ENCODE data around the gene GP9.
A peak's percentile ranks its signal among the peaks of the same experiment; 100 is the strongest.

Gene GP9

DNA sequence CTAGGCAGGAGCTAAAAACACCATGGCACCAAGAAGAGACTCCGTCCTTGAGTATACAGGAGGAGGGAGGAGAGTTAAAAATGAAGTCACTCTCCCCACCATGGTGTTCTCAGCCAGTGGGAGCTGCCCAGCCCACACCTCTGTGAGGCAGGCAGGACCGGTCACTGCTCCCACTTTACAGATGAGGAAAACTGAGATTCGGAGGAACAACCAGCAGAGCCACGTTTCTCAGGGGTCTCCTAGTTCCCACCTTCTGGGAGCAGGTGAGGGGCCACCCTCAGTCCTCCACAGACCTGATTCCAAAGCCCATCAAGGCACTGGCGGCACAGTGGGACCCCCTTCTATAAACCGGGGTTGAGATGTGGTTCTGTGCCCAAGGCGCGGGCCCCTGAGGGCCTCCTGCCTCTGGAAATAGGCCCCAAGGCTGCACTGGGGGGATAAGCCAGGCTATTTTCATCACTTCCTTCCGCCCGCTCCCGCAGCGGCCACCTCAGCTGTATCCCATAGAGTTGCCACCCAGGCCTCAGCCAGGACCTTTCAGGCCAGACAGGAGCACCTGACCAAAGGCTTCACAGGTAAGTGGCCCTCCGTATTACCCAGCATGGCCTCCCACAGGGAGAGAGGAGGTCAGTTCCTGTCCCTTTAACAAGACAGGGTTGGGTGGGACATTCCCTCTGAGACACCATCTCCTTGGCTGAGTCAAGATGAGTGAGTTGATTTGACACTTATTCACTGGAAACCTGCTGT, at the start of gene GP9:
Gene GP9, plus strand, starts transcription at position 504 of the 747 bp plus-strand sequence. CDS start 961 bp downstream, outside the sequence.
- DNase-seq = no peak

DNA sequence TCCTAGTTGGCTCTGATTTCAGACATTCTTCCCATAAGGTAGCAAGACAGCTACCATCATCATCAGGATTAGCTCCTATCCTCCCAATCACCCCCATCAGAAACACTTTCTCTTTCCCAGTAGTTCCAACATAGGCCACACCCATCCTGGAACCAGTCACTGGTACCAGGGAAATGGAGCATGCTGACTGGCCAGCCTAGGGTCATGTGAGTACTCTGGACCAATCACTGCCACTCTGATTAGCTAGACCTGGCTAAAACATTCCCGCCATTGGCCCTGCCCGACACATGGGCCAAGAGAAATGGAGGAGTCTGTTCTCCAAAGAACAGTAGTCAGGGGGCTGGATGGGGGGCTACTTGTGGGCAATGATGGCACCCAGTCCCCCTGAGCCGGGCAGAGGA, 47.1 kb upstream of the GP9 start:
- no peak for DNase-seq

DNA sequence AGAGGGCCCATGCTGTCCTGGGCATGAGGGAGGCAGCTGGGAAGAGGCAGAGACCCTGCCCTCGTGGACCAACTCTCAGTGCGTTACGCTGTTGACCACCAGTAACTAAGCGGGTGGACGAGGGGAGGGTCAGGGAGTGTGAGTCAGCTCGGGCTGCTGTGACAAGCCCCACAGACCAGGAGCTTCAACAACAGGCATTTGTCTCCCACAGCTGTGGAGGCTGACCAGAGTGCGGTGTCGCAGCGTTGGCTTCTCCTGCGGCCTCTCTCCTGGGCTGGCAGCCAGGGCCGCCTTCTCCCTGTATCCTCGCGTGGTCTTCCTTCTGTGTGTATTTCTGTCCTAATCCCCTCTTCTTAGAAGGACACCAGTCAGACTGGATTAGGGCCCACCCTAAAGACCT, 46.4 kb upstream of the GP9 start:
- no peak for DNase-seq

DNA sequence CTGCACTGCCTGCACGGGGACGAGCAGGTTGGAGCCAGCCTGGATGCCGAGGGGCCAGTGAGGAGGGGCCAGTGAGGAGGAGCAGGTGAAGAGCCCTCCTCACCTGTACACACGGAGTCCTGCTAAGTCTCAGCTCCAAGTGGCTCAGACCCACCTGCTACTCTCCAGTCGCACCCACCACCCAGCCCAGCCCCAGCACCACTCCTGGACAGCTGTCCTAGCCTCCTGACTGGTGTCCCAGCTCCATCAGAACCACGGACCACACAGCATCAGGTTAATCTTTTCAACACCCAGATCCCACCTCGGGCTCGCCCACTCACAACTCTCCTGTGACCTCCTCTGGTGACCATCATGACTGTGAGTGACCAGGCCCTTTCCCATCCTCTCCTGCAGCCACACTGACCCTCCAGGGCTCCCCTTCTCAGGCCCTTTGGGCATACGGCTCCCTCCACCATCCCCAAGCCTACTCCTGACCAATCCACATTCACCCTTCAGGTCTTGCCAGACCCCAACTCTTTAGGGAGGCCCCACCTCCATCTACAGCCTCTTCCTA, 45.7 kb upstream of the GP9 start:
- DNase-seq = no peak

DNA sequence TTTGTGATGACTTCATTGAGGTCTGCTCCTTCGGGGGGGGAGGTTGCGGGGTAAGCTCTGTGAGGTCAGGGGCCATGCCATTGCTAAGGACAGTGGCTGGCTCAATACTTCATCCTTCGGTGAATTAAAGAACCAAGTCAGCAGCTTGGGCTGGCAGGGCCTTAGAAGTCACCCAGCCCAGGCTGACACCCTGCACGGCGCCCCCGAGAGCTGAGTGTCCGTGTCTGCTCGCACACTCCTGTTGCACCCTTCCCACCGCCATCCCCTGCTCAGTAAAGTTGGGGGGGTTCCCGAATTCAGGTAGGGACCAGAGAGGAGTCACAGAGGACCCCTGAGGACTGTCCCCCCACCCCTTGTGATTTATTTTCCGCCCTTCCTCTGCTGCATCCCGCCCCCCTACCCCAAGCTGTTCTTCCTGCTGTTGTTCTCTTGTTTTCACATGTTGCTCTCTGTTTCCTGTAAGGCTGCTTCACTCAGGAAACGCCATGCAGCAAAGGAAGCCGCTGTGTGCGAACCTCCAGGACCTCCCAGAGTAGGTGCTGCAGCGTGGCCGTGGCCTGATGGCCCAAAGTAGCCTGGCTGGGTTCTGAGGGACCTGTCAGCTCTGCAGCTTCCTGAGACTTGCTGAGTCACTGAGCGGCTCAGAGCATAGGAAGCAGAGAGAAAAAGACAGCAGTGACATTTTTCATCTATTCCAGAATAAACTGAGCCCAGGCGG, 45.0 kb upstream of the GP9 start:
- no peak for DNase-seq

DNA sequence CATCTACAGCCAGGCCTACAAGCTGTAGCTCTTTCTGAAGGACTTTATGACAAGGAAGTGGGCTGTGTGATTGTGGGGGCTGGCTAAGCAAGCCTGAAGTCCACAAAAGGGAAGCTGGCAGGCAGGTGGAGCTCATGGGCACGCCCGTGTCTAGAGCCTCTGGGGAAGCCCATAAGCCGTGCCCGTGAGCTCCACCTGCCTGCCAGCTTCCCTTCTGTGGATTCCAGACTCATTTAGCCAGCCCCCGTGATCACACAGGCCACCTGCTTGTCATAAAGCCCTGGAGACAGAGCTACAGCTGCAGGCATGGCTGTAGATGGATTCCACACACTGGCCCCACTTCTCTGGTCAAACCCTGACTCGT, 44.2 kb upstream of the GP9 start:
- peak; percentile 84 for DNase-seq

DNA sequence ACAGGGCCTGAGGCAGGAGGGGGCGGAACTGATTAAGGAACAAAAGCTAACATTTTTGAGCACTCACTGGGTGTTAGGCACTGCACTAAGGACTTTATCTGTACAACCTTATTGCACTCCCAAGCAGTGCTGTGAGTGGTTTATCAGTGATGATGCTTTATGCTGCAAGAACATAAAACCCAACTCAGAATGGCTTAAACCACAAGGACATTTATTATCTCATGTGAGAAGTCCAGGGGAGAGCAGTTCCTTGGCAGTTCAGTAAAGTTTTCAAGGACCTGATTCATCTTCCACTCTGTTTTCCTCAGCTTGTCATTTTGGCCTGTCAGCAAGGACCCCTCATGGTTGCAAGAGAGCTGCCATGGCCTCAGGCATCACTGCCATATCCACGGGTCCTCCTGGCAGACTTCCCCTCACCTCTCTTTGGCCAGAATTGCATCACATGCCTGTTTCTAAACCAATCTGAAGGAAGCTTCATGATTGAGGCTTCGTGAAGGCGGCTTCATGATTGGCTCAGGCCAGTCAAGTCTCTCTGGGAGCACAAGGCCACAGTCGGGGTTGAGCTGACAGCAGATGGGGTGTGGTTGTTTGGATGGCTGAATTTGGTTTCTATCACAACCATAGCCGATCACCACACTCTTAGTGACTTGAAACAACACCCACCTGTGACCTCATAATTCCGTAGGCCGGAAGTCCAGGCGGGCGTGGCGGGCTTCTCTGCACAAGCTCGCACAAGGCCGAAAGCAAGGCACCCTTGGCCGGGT, 43.7 kb upstream of the GP9 start:
- no peak for DNase-seq

DNA sequence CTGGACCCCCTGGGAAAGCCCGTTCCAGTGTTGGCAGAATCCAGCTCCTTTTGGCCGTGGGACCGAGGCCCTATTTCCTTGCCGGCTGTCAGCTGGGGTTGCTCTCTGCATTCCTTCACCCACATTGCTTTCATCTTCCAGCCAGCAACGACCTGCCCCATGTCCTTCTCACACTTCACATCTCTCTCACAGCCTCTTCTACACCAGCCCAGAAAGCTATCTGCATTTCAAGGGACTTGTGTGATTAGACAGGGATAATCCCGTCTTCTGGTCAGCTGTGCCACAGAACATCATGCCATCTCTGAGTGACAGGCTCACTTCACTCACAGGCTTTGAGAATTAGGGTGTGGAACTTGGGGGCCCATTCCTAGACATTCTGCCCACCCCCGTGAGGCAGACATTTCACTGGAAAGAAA, 43.1 kb upstream of the GP9 start:
- no peak for DNase-seq

DNA sequence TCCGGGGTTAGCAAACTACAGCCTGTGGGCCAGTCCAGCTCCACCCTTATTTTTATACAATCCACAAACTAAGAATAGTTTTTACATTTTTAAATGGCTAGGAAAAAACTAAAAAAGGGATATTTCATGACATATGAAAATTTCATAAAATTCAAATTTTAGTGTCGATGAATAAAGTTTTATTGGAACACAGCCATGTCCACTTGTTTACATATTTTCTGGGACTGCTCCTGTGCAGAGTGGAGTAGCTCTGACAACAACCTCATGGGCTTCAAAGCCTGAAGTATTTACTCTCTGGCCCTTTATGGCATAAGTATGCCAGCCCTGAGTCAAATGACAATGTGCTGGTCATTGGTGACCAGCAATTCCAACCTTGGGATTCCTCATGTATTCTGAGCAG, 42.3 kb upstream of the GP9 start:
- DNase-seq = no peak

DNA sequence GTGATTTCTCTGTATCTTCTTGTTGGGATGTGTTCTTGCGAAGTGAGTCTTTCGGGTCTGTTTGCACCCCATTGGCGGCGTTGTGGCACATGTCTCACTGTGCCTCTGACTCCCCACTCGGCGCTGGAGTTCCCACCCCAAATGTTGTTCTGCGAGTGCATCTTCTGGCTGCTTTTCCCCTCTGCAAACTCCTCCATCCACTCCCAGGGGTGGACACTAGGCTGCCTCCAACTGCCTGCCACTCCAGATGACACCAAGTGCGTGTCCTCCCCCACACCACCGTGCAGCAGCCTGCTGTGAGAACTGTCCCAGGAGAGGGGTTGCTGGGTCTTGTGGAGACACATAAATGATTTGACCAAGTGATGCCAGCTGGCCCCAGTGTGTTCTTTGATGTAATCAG, 41.8 kb upstream of the GP9 start:
- no peak for DNase-seq

DNA sequence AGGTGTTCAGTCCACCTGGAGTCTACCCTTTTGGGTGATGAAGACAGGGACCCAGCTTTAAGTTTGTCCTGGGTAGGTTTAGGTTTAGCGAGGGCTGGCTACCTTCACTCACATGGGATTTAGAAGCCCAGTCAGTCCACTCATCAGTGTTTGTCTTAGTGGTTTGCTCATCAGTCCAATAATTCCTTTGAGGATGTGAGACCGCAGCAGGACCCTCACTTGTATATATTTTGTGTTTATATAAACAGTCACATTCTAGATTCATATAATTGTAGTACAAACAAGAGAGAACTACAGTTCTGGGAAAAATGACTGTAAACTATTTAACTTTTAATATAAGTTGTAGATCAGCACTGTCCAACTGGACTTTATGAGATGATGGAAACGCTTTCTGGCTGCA, 41.3 kb upstream of the GP9 start:
- no peak for DNase-seq

DNA sequence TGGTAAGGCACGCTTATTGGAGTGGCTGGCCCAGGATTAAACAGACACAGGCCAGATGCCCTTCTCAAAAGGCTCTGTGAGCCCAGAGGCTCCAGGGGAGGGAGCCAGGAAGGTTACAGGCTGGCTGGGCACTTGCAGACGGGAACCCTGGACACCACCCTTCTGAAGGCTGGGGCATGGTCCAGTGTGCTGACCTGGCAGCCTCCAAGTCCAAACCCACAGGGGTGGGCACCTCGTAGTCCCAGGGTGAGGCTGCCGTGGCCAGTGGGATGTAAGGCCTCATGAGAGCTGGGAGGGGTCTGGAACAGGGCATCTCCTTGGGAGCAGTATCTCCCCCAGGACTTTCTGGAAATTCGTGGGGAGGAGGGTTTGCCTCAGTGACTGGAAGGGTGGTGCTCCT, 39.9 kb upstream of the GP9 start:
- no peak for DNase-seq

DNA sequence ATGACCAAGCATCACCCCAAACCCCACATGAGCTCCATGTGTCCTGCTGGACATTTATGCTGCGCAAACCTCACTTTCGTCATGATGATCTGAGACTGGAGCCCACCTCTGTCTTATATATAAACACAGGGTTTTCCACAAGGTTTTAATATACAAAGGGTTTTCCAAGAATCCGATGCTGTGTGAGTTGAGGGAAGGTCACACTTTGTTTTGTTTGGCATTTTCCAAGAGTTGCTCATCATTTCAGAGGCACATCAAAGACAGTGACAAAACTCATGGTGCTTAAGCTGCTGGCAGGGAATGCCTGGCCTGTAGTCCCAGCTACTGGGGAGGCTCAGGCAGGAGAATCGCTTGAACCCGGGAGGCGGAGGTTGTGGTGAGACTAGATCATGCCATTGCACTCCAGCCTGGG, 39.4 kb upstream of the GP9 start:
- DNase-seq = no peak

DNA sequence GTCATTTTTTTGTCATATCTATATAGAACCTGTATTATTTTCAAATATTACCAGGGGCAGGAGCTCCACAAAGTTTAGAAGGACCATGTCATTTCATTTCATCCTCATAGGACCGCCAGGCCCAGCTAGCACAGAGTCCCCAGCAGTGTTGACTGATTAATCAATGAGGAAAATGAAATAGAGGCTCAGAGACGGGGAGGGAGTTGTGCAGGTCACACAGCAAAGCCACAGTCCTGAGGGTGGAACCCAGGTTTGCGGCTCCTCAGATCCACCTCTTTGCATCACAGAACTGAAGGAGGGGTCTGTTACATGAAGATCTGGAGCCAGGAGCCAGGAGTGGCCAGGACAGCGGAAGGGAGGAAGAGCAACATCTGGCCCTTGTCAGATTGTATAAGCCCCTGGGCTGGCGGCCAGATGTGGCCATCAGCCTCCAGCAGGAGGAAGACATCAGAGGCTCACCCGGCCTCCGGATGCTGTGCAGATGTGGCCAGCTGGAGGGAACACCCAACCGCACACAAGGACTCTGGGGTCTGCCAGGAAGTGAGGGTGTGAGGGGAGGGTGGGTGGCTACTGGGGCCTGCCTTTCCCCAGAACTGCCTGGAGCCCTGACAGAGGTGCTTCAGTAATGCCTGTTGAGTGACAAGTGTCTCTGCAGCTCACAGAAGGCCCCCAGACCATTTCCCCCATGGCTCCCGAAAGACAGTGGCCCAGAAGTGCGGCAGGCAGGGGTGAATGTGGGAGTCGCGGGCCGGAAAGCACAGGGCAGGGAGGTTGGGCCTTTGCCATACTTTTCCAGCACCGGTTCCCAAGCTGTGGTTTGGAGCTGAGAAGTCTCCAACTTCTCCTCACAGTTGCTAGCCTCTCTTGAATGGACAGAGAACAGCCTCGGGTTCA, 38.2 kb upstream of the GP9 start:
- no peak for DNase-seq

DNA sequence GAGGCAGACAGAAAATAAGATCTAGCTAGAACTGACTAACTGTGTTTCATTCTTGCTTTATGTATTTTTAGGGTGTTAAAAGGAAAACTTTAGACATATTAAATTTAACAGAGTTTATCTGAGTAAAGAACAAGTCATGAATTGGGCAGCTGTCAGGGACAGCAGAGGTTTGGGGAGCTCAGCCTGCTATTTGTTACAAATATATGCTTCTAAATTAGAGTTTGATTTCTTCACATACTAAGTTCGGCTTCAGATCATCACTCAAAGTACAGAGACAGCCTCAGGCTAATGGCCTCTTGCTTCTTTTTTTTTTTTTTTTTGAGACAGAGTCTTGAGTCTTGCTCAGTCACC, 37.6 kb upstream of the GP9 start:
- no peak for DNase-seq

DNA sequence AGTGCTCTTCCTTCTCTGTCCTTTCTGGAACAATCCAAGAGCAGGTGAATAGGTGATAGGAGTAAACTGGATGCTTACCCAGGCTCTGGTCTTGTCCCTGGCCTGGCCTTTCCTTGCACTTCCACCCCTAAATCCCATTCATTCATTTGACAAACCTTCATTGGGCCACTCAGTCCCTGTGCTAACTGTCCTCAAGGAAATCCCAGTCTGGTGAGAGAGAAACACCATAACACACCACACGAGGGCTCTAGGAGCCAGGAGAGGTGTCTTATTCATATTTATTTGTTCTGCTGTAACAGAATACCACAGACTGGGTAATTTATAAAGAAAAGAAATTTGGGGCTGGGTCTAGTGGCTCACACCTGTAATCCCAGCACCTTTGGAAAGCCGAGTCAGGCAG, 36.7 kb upstream of the GP9 start:
- DNase-seq = no peak

DNA sequence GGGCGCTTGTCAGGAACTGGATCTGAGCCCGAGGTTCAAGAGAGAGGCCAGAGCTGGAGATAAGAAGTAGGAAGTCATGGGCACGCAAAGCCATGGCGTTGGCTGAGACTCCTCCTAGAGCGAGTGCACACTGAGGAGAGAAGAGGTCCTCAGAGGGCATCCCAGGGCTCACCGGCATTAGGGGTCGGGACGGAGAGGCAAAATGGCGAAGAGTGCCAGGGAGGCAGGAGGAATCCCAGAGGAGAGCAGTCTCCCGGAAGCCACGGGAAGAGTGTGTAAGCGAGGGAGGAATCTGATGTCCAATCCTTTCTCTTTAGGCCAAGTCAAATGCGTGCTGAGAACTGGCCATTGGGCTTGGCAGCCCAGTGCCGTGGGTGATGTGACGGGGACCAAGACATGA, 35.5 kb upstream of the GP9 start:
- no peak for DNase-seq

DNA sequence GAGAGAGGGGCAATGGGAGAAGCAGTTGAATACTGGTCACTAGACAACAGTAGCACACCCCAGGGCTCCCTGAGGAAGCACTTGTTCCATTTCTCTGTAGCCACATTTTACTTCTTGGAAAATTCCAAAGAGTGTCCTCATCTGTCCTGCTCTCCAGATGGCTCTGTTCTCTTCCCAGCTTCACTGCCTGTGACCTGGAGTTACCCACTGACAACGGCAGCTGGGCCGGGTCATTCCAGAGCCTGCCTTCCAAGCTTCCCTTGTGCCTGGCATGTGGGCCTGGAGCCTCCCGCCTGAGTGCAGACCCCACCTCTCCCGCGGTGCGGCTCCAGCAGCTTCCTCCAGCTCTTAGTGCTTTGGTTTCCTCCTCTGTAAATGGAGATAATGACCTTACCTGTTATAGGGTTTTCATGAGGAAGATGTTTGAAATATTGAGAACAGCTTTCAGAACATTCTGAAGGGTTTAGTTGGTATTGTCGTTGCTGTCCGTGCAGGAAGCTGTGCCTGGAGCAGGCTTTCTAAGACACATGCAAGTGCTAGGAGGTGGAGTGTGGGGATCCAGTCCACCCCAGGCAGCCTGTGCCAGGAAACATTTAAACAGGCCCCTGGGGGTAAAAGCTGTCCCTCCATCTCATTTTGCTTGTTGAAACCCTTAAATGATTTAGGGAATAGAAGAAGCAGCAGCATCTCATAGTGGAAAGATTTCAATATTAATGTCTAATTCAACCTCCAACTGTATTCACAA, 34.7 kb upstream of the GP9 start:
- no peak for DNase-seq

DNA sequence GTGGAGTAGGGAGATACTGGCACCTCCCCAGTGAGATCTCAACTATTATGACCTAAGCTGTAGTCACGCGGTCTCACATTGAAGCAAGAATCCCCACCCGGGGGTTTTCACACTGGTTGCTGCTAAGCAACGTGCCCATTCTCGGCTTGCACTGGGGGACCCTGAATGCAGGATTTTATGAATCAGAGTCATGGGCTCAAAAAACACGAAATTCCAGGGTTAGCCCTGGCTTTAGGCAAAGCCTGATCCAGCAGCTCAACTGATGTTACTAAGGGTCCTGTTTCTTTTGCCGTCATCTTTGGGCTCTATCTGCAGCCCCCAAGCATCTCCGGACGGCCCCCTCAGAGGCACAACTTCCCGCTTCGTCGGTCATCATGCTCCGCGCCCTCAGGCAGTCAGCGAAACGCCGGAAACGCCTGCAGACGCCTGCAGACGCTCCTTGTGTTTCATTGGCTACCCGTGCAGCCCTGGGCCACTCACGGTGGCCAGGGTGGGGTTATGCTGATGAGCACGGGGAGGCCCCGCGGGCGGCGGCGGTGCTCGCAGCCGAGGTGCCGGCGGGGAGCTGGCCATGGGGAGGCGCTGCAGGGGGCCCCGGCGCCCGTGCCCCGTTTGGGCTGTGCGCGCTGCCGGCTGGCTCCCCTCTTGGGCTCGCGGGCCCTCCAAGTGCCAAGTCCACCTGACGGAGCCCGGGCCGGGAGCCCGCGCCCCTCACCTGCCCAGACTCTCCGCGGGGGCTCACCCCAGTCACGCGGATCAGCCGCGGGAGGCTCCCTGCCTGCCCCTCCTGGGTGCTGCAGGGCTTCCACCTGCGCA, 33.6 kb upstream of the GP9 start:
- DNase-seq = peak; percentile 81

DNA sequence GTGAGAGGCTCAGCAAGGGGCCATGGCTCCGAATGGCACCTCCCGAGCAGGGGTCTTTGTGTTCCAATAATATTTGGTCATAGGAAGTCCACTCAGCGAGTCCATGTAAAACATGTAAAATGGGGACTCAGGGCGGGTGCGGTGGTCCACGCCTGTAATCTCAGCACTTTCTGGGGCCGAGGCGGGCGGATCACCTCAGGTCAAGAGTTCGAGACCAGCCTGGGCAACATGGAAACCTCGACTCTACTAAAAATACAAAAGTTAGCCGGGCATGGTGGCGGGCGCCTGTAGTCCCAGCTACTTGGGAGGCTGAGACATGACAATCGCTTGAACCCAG, 33.1 kb upstream of the GP9 start:
- DNase-seq = no peak

DNA sequence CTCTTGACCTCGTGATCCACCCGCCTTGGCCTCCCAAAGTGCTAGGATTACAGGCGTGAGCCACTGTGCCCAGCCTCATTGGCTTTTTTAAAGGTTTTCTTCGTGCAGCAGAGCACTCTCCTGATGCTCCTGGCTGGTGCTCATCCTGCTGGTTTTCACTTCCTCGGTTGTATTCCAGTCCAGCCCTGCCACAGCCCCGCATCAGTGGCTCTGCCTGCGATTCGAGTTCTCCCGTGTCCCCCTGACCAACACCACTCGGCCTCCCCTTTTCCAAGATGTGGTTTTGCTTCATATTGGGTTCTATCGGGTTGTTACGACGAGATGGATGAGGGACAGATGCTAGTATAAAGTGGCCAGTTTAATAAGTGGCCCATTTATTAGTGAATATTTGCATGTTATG, 31.7 kb upstream of the GP9 start:
- no peak for DNase-seq
